Endometrium (tissue), 2 donors: Measurements from ENCODE around the gene HOXB6.
A peak's percentile ranks its signal among the peaks of the same experiment; 100 is the strongest.

Source experiments
- FAIRE-seq: peaks from 2 replicates; lab custom pipeline; 2012; peaks lifted over from hg19 to GRCh38; lab: Jason Lieb, UNC
- donor health status: control.
- donor health status: control.

Gene HOXB6

GRCh38 chr17:48594538-48595277 is 10.1 kb downstream of the HOXB6 start:
- FAIRE-seq: no peak

GRCh38 chr17:48593840-48594537 is 10.8 kb downstream of the HOXB6 start:
- no peak for FAIRE-seq

GRCh38 chr17:48593126-48593829 is 11.5 kb downstream of the HOXB6 start, which contains the start of gene HOXB5:
HOXB5 (minus strand) TSS chr17:48593779; CDS start chr17:48593682, 97 bp downstream.
- FAIRE-seq: no peak

- FAIRE-seq: no peak
Measured at GRCh38 chr17:48592577-48592976, 12.2 kb downstream of the HOXB6 start.

- FAIRE-seq: no peak
Measured at GRCh38 chr17:48592057-48592514, 12.7 kb downstream of the HOXB6 start.

GRCh38 chr17:48591255-48592056 is 13.3 kb downstream of the HOXB6 start:
- no peak for FAIRE-seq

- FAIRE-seq: no peak
Measured at GRCh38 chr17:48590607-48591161, 14.1 kb downstream of the HOXB6 start.

- FAIRE-seq: peak; percentile 72
Measured at GRCh38 chr17:48589831-48590606, 14.8 kb downstream of the HOXB6 start, which contains the start of gene HOXB3. HOXB3 (minus strand) TSS chr17:48590241; CDS start chr17:48552474, 37,767 bp downstream.

- no peak for FAIRE-seq
Measured at GRCh38 chr17:48589060-48589830, 15.5 kb downstream of the HOXB6 start.

GRCh38 chr17:48588528-48588927 is 16.3 kb downstream of the HOXB6 start:
- FAIRE-seq: no peak

GRCh38 chr17:48588074-48588415 is 16.7 kb downstream of the HOXB6 start:
- FAIRE-seq: no peak

GRCh38 chr17:48587276-48588073 is 17.3 kb downstream of the HOXB6 start:
- FAIRE-seq: peak; percentile 71

- no peak for FAIRE-seq
Measured at GRCh38 chr17:48586355-48587258, 18.2 kb downstream of the HOXB6 start.

- no peak for FAIRE-seq
Measured at GRCh38 chr17:48584223-48584741, 20.5 kb downstream of the HOXB6 start.

GRCh38 chr17:48583708-48584222 is 21.0 kb downstream of the HOXB6 start:
- FAIRE-seq: no peak

- FAIRE-seq: no peak
Measured at GRCh38 chr17:48582750-48583069, 22.1 kb downstream of the HOXB6 start.

GRCh38 chr17:48579760-48580554 is 24.8 kb downstream of the HOXB6 start:
- FAIRE-seq: no peak
